ENCODE measurements around the gene NEK10. TPM values are rescaled to one million over a fixed set of nuclear protein-coding genes. Genes with fewer than 3 reads are reported as not detected.
"Not testable (repeated sequence)": the region's sequence is repeated elsewhere in the genome, so short reads cannot be mapped to it uniquely, and the experiment has no call there.

NEK10 gene
- total RNA-seq, 1 experiment from 2014 or later: 0.66 TPM

- no peak for DNase-seq
- Histone ChIP-seq H3T11ph (ENCODE audit: low read length) (no peak overlapping the region), H3K4me2 (ENCODE audit: insufficient read depth, insufficient read length, low read length) (no peak overlapping the region), H4K8ac (replicated peaks; ENCODE audit: insufficient read length, low read depth, low read length) (no peak overlapping the region), H3K9ac (ENCODE audit: extremely low read depth, insufficient read length, low read length) (no peak overlapping the region), H4K20me1 (ENCODE audit: control insufficient read depth, insufficient read depth, insufficient read length) (no peaks in the 10 kb centered on the region), H3K4me1 (ENCODE audit: insufficient read depth, low read length) (no peaks in the 10 kb centered on the region), H3K79me2 (ENCODE audit: insufficient read depth, low read length) (no peaks in the 10 kb centered on the region), H4K91ac (ENCODE audit: insufficient read length, low read depth, low read length) (no peak overlapping the region), H2AK5ac (ENCODE audit: insufficient read length, low read length) (no peak overlapping the region), H3K4ac (ENCODE audit: low read depth, low read length) (no peak overlapping the region), H3K23ac (ENCODE audit: insufficient read length, low read depth, low read length) (no peak overlapping the region), H3K14ac (ENCODE audit: insufficient read depth, low read length) (no peak overlapping the region), H3K18ac (ENCODE audit: insufficient read length, low read depth, low read length) (no peak overlapping the region), H3K27ac (ENCODE audit: insufficient read length, low read depth, low read length) (no peak overlapping the region), H2BK5ac (ENCODE audit: insufficient read length, low read length) (no peak overlapping the region), H3K56ac (ENCODE audit: insufficient read length, low read depth, low read length) (no peak overlapping the region), H3K23me2 (ENCODE audit: insufficient read length, low read depth, low read length, poor library complexity, severe bottlenecking) (no peaks in the 10 kb centered on the region), H4K5ac (ENCODE audit: insufficient read length, low read depth, low read length) (no peak overlapping the region), H3K9me3 (ENCODE audit: control insufficient read depth, low read depth, low read length) (no peaks in the 10 kb centered on the region), H2BK12ac (ENCODE audit: insufficient read length, low read depth, low read length) (no peak overlapping the region), H2BK120ac (ENCODE audit: low read depth, low read length, poor library complexity, severe bottlenecking) (no peak overlapping the region), H2BK15ac (ENCODE audit: low read depth, low read length) (no peak overlapping the region), H2BK20ac (ENCODE audit: low read depth, low read length, poor library complexity, severe bottlenecking) (no peak overlapping the region), H3K79me1 (ENCODE audit: insufficient read depth, low read depth, low read length, poor library complexity, severe bottlenecking) (no peaks in the 10 kb centered on the region), H2AFZ (ENCODE audit: low read length) (no peak overlapping the region), H3K27me3 (ENCODE audit: insufficient read depth, low read length) (no peaks in the 10 kb centered on the region)
- no peak overlapping the region for H3K4me3 Mint-ChIP-seq
- no peaks in the 10 kb centered on the region for H3K36me3 Mint-ChIP-seq (ENCODE audit: insufficient read depth in 1 of 3, low read depth in 3 of 3)
- H3K27ac Mint-ChIP-seq: no peak overlapping the region
- TF ChIP-seq CTCF (conservative IDR thresholded peaks at IDR 0.05): peak; percentile 46
- no CpG with 5 or more reads among the region's 2 CpGs for WGBS (ENCODE audit: extremely low coverage, insufficient read length, low lambda C conversion rate)
- no peaks in the 10 kb centered on the region for H3K9me3 Mint-ChIP-seq
- no peaks in the 10 kb centered on the region for H3K27me3 Mint-ChIP-seq (ENCODE audit: low read depth)
- peaks cover 2 to 3% of the 10 kb centered on the region in 2 experiments; a peak in 2 of 4 replicates for H3K4me1 Mint-ChIP-seq
Measured at GRCh38 chr3:27287052-27287451, 82.1 kb downstream of the NEK10 start.

GRCh38 chr3:27286467-27286866, 82.7 kb downstream of the NEK10 start:
- not testable (repeated sequence) for H3K4me1 ChIP-seq (ENCODE audit: insufficient read depth, low read length); DNase-seq; H3K27me3 ChIP-seq (ENCODE audit: insufficient read depth, low read length); H2BK12ac ChIP-seq (ENCODE audit: insufficient read length, low read depth, low read length); H3K9ac ChIP-seq (ENCODE audit: extremely low read depth, insufficient read length, low read length); H3K4me3 Mint-ChIP-seq; H2AK5ac ChIP-seq (ENCODE audit: insufficient read length, low read length); H3K4ac ChIP-seq (ENCODE audit: low read depth, low read length); H4K8ac ChIP-seq (replicated peaks; ENCODE audit: insufficient read length, low read depth, low read length); H3K27ac ChIP-seq (ENCODE audit: insufficient read length, low read depth, low read length); H3K4me1 Mint-ChIP-seq; H2BK20ac ChIP-seq (ENCODE audit: low read depth, low read length, poor library complexity, severe bottlenecking); H4K5ac ChIP-seq (ENCODE audit: insufficient read length, low read depth, low read length); H3K9me3 Mint-ChIP-seq; H3K79me1 ChIP-seq (ENCODE audit: insufficient read depth, low read depth, low read length, poor library complexity, severe bottlenecking); H3K14ac ChIP-seq (ENCODE audit: insufficient read depth, low read length); H3K9me3 ChIP-seq (ENCODE audit: control insufficient read depth, low read depth, low read length); H3K23me2 ChIP-seq (ENCODE audit: insufficient read length, low read depth, low read length, poor library complexity, severe bottlenecking); H3K23ac ChIP-seq (ENCODE audit: insufficient read length, low read depth, low read length); H3K56ac ChIP-seq (ENCODE audit: insufficient read length, low read depth, low read length); H3K27ac Mint-ChIP-seq; H3K36me3 Mint-ChIP-seq (ENCODE audit: insufficient read depth in 1 of 3, low read depth in 3 of 3); H2BK5ac ChIP-seq (ENCODE audit: insufficient read length, low read length); H2BK120ac ChIP-seq (ENCODE audit: low read depth, low read length, poor library complexity, severe bottlenecking); H3K27me3 Mint-ChIP-seq (ENCODE audit: low read depth); H3T11ph ChIP-seq (ENCODE audit: low read length); H3K79me2 ChIP-seq (ENCODE audit: insufficient read depth, low read length); H3K4me2 ChIP-seq (ENCODE audit: insufficient read depth, insufficient read length, low read length); H2BK15ac ChIP-seq (ENCODE audit: low read depth, low read length); H4K91ac ChIP-seq (ENCODE audit: insufficient read length, low read depth, low read length); H4K20me1 ChIP-seq (ENCODE audit: control insufficient read depth, insufficient read depth, insufficient read length); H2AFZ ChIP-seq (ENCODE audit: low read length); H3K18ac ChIP-seq (ENCODE audit: insufficient read length, low read depth, low read length)
- WGBS (ENCODE audit: extremely low coverage, insufficient read length, low lambda C conversion rate): no CpG with 5 or more reads among the region's 10 CpGs

All from H9 (cell line).